ENCODE measurements around the gene TRPT1. TPM values are rescaled to one million over a fixed set of nuclear protein-coding genes. Genes with fewer than 3 reads are reported as not detected.

Gene TRPT1
- total and polyA plus RNA-seq, 5 donors from 2014 or later = 14.6 to 37.0 (median 33.6) TPM

GRCh38 chr11:64180891-64181290 lies 45.1 kb downstream of the TRPT1 start:
- no peak overlapping the region for H3K4me3 Mint-ChIP-seq
- no peak overlapping the region for H3K4me3 ChIP-seq (ENCODE audit: low read depth, low read length)
- H3K27ac Mint-ChIP-seq = no peak overlapping the region

GRCh38 chr11:64178951-64179639 lies 46.9 kb downstream of the TRPT1 start:
- DNase-seq (no peak), ATAC-seq (ENCODE audit: low read depth in 2 of 2) (no peak)
- H3K4me3 Mint-ChIP-seq = no peak overlapping the region
- H3K9me3 ChIP-seq (ENCODE audit: control insufficient read depth in 2 of 2, low read length in 2 of 2) = no peaks in the 10 kb centered on the region
- no peaks in the 10 kb centered on the region for H3K27me3 Mint-ChIP-seq
- H3K27me3 ChIP-seq (ENCODE audit: control insufficient read depth, insufficient read depth, low read length) = no peaks in the 10 kb centered on the region
- no peak overlapping the region for H3K27ac ChIP-seq (ENCODE audit: insufficient read depth, low read length, poor library complexity, severe bottlenecking)
- no peak overlapping the region for H3K4me3 ChIP-seq (ENCODE audit: low read depth, low read length)
- no peak overlapping the region for H3K27ac Mint-ChIP-seq
- H3K4me1 Mint-ChIP-seq = peaks cover 0 to 40% (median 15%) of the 10 kb centered on the region in 4 donors
- peaks cover 14% of the 10 kb centered on the region for H3K4me1 ChIP-seq (ENCODE audit: control insufficient read depth, insufficient read depth, low read length, poor library complexity, severe bottlenecking)
- H3K36me3 ChIP-seq (ENCODE audit: control insufficient read depth, insufficient read depth, low read length) = no peaks in the 10 kb centered on the region
- H3K36me3 Mint-ChIP-seq = no peaks in the 10 kb centered on the region
- H3K9me3 Mint-ChIP-seq = peaks cover 0 to 3% (median 0%) of the 10 kb centered on the region in 7 donors

More at GRCh38 chr11:64180891-64181290, 45.1 kb downstream of the TRPT1 start:
- Mint-ChIP-seq H3K9me3 (peaks cover 0 to 1% (median 0%) of the 10 kb centered on the region in 7 donors), H3K27me3 (no peaks in the 10 kb centered on the region), H3K36me3 (no peaks in the 10 kb centered on the region), H3K4me1 (peaks cover 0 to 51% (median 16%) of the 10 kb centered on the region in 4 donors)
- no peak for ATAC-seq (ENCODE audit: low read depth in 2 of 2)
- Histone ChIP-seq H3K27me3 (ENCODE audit: control insufficient read depth, insufficient read depth, low read length) (no peaks in the 10 kb centered on the region), H3K9me3 (ENCODE audit: control insufficient read depth in 2 of 2, low read length in 2 of 2) (no peaks in the 10 kb centered on the region), H3K27ac (ENCODE audit: insufficient read depth, low read length, poor library complexity, severe bottlenecking) (no peak overlapping the region), H3K36me3 (ENCODE audit: control insufficient read depth, insufficient read depth, low read length) (no peaks in the 10 kb centered on the region), H3K4me1 (ENCODE audit: control insufficient read depth, insufficient read depth, low read length, poor library complexity, severe bottlenecking) (peaks cover 24% of the 10 kb centered on the region)
- DNase-seq = no peak

- H3K27me3 Mint-ChIP-seq = no peaks in the 10 kb centered on the region
Observed at GRCh38 chr11:64178203-64178602, 47.8 kb downstream of the TRPT1 start.

DNA sequence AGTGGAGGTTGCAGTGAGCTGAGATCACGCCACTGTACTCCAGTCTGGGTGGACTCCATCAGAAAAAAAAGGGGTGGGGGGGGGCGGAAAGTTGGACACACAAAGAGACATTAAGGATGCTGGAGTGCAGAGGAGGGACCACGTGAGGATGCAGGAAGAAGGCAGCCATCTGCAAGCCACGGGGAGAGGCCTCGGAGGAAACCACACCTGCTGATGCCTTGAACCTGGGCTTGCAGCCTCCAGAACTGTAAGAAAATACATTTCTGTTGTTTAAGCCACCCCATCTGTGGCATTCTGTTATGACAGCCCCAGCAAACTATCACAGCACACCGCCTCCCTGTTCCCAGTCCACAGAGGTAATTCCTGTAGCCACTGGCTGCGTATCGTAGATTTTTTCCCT lies 49.2 kb downstream of the TRPT1 start:
- Mint-ChIP-seq H3K4me3 (peak overlapping the region in 2 of 4 donors; percentile 49 to 65), H3K9me3 (peaks cover 0 to 3% (median 0%) of the 10 kb centered on the region in 7 donors), H3K4me1 (peaks cover 0 to 27% (median 9%) of the 10 kb centered on the region in 4 donors), H3K27ac (no peak overlapping the region), H3K27me3 (no peaks in the 10 kb centered on the region), H3K36me3 (no peaks in the 10 kb centered on the region)
- DNase-seq (peak in 1 of 3 donors; percentile 61), ATAC-seq (ENCODE audit: low read depth in 2 of 2) (peak in 1 of 2 donors; percentile 18)
- no peaks in the 10 kb centered on the region for H3K36me3 ChIP-seq (ENCODE audit: control insufficient read depth, insufficient read depth, low read length)
- no peak overlapping the region for H3K27ac ChIP-seq (ENCODE audit: insufficient read depth, low read length, poor library complexity, severe bottlenecking)
- H3K4me1 ChIP-seq (ENCODE audit: control insufficient read depth, insufficient read depth, low read length, poor library complexity, severe bottlenecking) = peaks cover 12% of the 10 kb centered on the region
- no peaks in the 10 kb centered on the region for H3K9me3 ChIP-seq (ENCODE audit: control insufficient read depth in 2 of 2, low read length in 2 of 2)
- no peak overlapping the region for H3K4me3 ChIP-seq (ENCODE audit: low read depth, low read length)
- no peaks in the 10 kb centered on the region for H3K27me3 ChIP-seq (ENCODE audit: control insufficient read depth, insufficient read depth, low read length)

More at GRCh38 chr11:64178203-64178602, 47.8 kb downstream of the TRPT1 start:
- peak overlapping the region in 1 of 3 donors; percentile 5 for H3K27ac Mint-ChIP-seq
- no peak overlapping the region for H3K27ac ChIP-seq (ENCODE audit: insufficient read depth, low read length, poor library complexity, severe bottlenecking)
- peaks cover 0 to 3% (median 0%) of the 10 kb centered on the region in 7 donors for H3K9me3 Mint-ChIP-seq
- H3K4me1 Mint-ChIP-seq = peaks cover 0 to 31% (median 11%) of the 10 kb centered on the region in 4 donors
- ATAC-seq (ENCODE audit: low read depth in 2 of 2) (no peak), DNase-seq (no peak)
- H3K4me3 Mint-ChIP-seq = peak overlapping the region in 1 of 4 donors; percentile 24
- H3K4me3 ChIP-seq (ENCODE audit: low read depth, low read length) = no peak overlapping the region
- H3K4me1 ChIP-seq (ENCODE audit: control insufficient read depth, insufficient read depth, low read length, poor library complexity, severe bottlenecking) = peaks cover 14% of the 10 kb centered on the region
- H3K27me3 ChIP-seq (ENCODE audit: control insufficient read depth, insufficient read depth, low read length) = no peaks in the 10 kb centered on the region
- no peaks in the 10 kb centered on the region for H3K9me3 ChIP-seq (ENCODE audit: control insufficient read depth in 2 of 2, low read length in 2 of 2)
- H3K36me3 ChIP-seq (ENCODE audit: control insufficient read depth, insufficient read depth, low read length) = no peaks in the 10 kb centered on the region
- no peaks in the 10 kb centered on the region for H3K36me3 Mint-ChIP-seq

Other genes starting within 250 kb of the TRPT1 start
- gene OTUB1, start 239.7 kb downstream of the TRPT1 start, total RNA-seq = 78.6 TPM
- 100 to 1,000 TPM; 156 to 216 (median 166) TPM for gene OTUB1, start 239.7 kb downstream of the TRPT1 start, polyA plus RNA-seq
- not detected for gene FLRT1, start 190.3 kb downstream of the TRPT1 start, total RNA-seq
- gene FLRT1, start 190.3 kb downstream of the TRPT1 start, polyA plus RNA-seq = under 1 TPM in 1 of 4 donors, not detected in 3; 0.21 TPM
- gene MACROD1, start 60.1 kb downstream of the TRPT1 start, total RNA-seq = 5.6 TPM
- gene MACROD1, start 60.1 kb downstream of the TRPT1 start, polyA plus RNA-seq = 10 to 100 TPM in 1 of 4 donors, 1 to 10 TPM in 3; 5.3 to 12.7 (median 7.0) TPM
- 57.8 TPM for gene STIP1, start 40.0 kb downstream of the TRPT1 start, total RNA-seq
- gene STIP1, start 40.0 kb downstream of the TRPT1 start, polyA plus RNA-seq = 10 to 100 TPM; 62.8 to 72.3 (median 64.8) TPM
- gene FERMT3, start 19.5 kb downstream of the TRPT1 start, total RNA-seq = 156 TPM
- 100 to 1,000 TPM; 151 to 183 (median 175) TPM for gene FERMT3, start 19.5 kb downstream of the TRPT1 start, polyA plus RNA-seq
- 43.1 TPM for gene NUDT22, start 88 bp upstream of the TRPT1 start, total RNA-seq
- gene NUDT22, start 88 bp upstream of the TRPT1 start, polyA plus RNA-seq = 10 to 100 TPM; 35.8 to 46.9 (median 40.7) TPM
- gene DNAJC4, start 4.4 kb upstream of the TRPT1 start, total RNA-seq = 41.9 TPM
- 10 to 100 TPM; 18.1 to 22.8 (median 20.4) TPM for gene DNAJC4, start 4.4 kb upstream of the TRPT1 start, polyA plus RNA-seq
- 19.6 TPM for gene VEGFB, start 8.4 kb upstream of the TRPT1 start, total RNA-seq
- 1 to 10 TPM; 6.5 to 8.6 (median 8.0) TPM for gene VEGFB, start 8.4 kb upstream of the TRPT1 start, polyA plus RNA-seq
- gene FKBP2, start 14.9 kb upstream of the TRPT1 start, total RNA-seq = 21.1 TPM
- gene FKBP2, start 14.9 kb upstream of the TRPT1 start, polyA plus RNA-seq = 10 to 100 TPM; 36.8 to 47.8 (median 43.2) TPM
- 22.4 TPM for gene PPP1R14B, start 20.8 kb upstream of the TRPT1 start, total RNA-seq
- 10 to 100 TPM; 23.0 to 37.6 (median 29.4) TPM for gene PPP1R14B, start 20.8 kb upstream of the TRPT1 start, polyA plus RNA-seq
- gene PLCB3, start 25.3 kb upstream of the TRPT1 start, total RNA-seq = 3.6 TPM
- gene PLCB3, start 25.3 kb upstream of the TRPT1 start, polyA plus RNA-seq = under 1 TPM; 0.10 to 0.40 (median 0.25) TPM
- gene BAD, start 58.5 kb upstream of the TRPT1 start, total RNA-seq = 25.7 TPM
- gene BAD, start 58.5 kb upstream of the TRPT1 start, polyA plus RNA-seq = 10 to 100 TPM; 39.9 to 50.4 (median 46.3) TPM
- gene GPR137, start 59.7 kb upstream of the TRPT1 start, total RNA-seq = 26.0 TPM
- gene GPR137, start 59.7 kb upstream of the TRPT1 start, polyA plus RNA-seq = 1 to 10 TPM; 4.1 to 8.1 (median 5.8) TPM
- gene KCNK4, start 65.1 kb upstream of the TRPT1 start, total RNA-seq = not detected
- gene KCNK4, start 65.1 kb upstream of the TRPT1 start, polyA plus RNA-seq = not detected
- gene CATSPERZ, start 74.2 kb upstream of the TRPT1 start, total RNA-seq = not detected
- gene CATSPERZ, start 74.2 kb upstream of the TRPT1 start, polyA plus RNA-seq = not detected
- gene ESRRA, start 79.3 kb upstream of the TRPT1 start, total RNA-seq = 28.6 TPM
- gene ESRRA, start 79.3 kb upstream of the TRPT1 start, polyA plus RNA-seq = 1 to 10 TPM; 6.0 to 7.4 (median 6.4) TPM
- 95.6 TPM for gene TRMT112, start 91.4 kb upstream of the TRPT1 start, total RNA-seq
- gene TRMT112, start 91.4 kb upstream of the TRPT1 start, polyA plus RNA-seq = 100 to 1,000 TPM; 418 to 512 (median 480) TPM
- gene PRDX5, start 91.9 kb upstream of the TRPT1 start, total RNA-seq = 40.1 TPM
- 100 to 1,000 TPM; 170 to 217 (median 187) TPM for gene PRDX5, start 91.9 kb upstream of the TRPT1 start, polyA plus RNA-seq
- gene CCDC88B, start 114.0 kb upstream of the TRPT1 start, total RNA-seq = 144 TPM
- 10 to 100 TPM in 2 of 4 donors, 1 to 10 TPM in 2; 7.4 to 11.7 (median 9.7) TPM for gene CCDC88B, start 114.0 kb upstream of the TRPT1 start, polyA plus RNA-seq
- 32.7 TPM for gene RPS6KA4, start 133.0 kb upstream of the TRPT1 start, total RNA-seq
- gene RPS6KA4, start 133.0 kb upstream of the TRPT1 start, polyA plus RNA-seq = 10 to 100 TPM in 2 of 4 donors, 1 to 10 TPM in 2; 6.3 to 14.6 (median 11.1) TPM

All from CD4-positive, CD25-positive, alpha-beta regulatory T cell (primary cell).